ENCODE results near the gene CST7.

The CST7 gene

GRCh38 chr20:24950836-24951525, 1.9 kb downstream of the CST7 start:
- DNase-seq (ENCODE audit: low read depth in 2 of 2) = no peak

GRCh38 chr20:24951536-24952083, 2.5 kb downstream of the CST7 start:
- DNase-seq (ENCODE audit: low read depth in 2 of 2) = no peak

DNA sequence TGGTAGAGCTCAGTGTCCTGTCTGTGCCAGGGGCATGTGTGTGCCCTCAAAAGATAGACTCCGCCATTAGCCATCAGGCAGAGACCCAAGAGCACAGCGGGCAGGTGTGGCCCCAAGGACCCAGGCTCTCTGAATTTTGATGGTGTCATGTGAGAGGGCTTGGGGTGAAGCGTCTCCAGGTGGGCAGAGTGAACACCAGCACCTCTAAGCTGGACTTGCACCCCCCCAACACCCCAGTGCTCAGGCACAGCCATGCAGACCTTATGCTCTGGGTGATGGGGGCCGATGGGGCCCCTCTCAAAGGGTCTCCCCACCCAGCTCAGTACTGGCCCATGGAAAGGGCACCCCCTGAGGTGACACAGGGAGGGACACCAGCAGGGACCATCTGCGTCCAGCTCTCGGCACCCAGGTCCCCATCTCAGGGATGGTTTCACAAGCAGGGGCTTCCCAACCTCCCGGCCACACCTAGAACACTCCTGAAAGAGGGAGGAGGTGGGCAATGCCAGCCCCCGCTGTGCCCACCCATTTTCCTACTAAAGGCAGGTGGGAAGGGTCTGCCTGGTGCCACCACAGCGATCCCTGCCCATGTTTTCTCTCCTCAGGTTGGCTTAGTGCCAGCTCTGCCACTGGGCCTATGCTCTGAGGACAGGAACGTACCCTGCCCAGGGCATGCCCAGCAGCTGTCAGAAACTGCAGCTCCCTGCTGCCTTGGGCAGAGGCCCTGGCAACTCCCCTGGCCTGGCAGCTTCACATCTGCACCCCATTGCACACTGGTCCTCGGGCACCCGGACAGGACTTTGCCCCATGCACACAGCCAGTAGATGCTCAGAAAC, 3.5 kb downstream of the CST7 start:
- DNase-seq (ENCODE audit: low read depth in 2 of 2) = no peak

- no peak for DNase-seq (ENCODE audit: low read depth in 2 of 2)
Observed at GRCh38 chr20:24953209-24953575, 4.1 kb downstream of the CST7 start.

GRCh38 chr20:24953621-24954133, 4.6 kb downstream of the CST7 start:
- DNase-seq (ENCODE audit: low read depth in 2 of 2) = no peak

- DNase-seq (ENCODE audit: low read depth in 2 of 2) = no peak
Observed at GRCh38 chr20:24954151-24954550, 5.1 kb downstream of the CST7 start.

GRCh38 chr20:24954566-24954965, 5.5 kb downstream of the CST7 start:
- no peak for DNase-seq (ENCODE audit: low read depth in 2 of 2)

DNA sequence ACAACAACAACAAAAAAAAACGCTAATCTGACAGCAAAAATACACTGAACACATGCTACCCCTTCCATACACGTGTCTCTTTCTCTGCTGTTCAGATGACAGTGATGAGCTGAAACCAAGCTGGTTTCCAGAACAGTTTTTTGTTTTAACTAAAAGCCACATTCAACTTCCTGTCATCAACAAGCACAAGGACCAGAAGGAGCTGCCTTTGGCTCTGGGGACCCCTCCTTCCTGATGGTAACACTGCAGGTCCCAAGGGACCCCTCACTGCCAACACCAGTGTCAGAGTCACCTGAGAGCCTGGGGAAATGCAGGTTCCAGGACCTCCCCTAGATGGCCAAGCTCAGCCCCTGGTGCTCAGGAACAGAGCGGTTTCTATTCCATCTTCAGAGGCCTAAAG, 6.0 kb downstream of the CST7 start:
- DNase-seq (ENCODE audit: low read depth in 2 of 2) = no peak

DNA sequence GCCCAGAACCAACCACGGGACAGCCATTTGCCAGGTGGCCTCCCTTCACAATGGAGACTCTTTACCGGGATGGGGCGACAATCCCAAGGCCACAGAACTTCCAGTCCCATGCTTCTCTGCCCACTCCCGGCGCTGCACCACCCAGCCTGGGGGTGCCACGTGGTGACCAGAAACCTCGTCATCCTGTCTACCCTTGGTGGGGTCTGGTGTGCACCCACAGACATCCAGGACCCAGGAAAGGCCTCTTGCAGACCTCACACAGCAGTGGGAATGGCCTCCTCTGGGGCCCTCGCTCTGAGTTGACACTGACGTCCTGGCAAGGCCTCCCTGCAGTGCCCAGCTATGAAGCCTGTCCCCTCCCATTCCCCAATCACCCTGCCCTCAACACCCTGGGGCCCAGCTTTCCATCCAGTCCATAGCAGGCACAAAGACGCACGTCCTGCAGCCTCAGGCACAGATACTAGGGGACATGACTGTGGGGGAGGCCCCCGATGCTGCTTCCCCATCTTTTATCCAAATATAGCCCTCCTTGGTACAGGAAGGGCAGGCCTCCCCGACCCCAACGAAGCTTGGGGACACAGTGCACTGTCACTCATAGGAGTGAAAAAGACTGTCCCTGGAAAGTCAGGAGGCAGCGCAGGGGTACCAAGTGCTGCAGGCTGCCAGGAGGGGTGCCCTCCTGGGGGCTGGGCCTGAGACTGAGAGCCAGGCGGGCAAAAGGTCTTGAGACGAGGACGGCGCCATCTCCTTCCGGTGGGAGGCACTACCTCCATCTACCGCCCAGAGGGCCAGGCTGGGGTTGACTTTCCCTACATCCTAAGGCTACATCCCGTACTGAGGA, 7.2 kb downstream of the CST7 start:
- no peak for DNase-seq (ENCODE audit: low read depth in 2 of 2)

DNA sequence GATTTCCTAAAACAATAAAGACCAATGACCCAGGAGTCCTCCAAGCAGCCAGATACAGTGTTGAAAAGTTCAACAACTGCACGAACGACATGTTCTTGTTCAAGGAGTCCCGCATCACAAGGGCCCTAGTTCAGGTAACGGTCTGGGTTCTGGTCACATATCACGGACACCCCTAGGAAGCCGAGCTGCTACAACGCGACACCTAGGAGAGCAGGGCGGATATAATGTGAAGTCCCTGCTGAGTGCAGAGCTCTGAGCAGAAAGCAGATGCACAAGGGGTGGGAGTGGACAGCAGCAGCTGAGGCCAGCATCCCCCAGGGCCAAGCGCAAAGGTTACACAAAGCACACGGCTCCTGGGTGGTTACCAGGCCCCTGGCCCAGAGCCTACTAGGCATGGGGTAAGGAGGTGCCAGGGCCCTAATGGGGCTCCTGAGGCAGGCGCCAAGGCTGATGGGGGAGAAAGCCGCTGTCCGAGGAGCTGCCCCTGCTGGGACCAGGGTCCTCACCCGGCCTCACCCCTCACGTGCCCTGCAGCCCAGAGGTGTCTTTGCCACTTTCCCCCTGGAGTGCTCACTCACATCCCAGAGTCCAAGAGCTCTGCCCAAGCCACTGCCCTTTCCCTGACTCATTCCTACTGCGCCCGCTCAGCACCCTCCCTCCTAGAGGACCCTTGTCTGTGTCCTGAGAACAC, 8.4 kb downstream of the CST7 start:
- no peak for DNase-seq (ENCODE audit: low read depth in 2 of 2)

DNA sequence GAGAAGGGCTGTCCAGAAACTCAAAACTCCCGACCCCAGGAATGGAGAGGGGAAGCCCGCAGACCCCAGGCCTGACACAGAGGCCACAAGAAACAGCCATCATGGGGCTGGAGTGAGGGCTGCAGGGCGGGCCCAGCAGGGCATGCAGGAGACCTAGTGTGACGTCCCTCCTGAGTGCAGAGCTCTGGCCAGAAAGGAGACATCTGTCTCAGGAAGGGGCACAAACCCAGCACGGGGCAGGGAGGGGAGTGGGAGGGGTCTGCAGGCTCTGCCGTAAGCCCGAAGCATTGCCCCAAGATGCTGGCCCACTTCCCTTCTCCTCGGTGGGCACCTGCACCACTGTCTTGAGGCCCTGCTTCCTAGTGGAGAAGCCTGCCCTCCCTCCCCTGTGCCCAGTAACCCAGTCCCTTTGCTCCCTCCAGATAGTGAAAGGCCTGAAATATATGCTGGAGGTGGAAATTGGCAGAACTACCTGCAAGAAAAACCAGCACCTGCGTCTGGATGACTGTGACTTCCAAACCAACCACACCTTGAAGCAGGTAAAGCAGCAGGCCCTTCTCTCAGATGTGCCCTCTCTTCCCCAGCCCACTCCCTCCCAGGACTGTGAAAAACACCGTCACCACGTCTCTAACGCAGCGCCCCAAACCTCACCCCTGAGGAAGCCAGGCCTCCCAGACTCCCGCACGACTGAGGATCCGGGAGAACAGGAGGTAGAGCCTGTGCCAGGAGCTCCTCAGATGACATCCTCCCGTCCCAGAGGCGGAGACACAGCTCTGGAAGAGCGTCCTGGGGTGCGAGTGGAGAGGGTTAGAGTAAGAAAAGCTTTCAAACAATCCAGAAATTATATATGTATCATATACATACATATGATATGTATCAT, 9.7 kb downstream of the CST7 start:
- no peak for DNase-seq (ENCODE audit: low read depth in 2 of 2)

DNA sequence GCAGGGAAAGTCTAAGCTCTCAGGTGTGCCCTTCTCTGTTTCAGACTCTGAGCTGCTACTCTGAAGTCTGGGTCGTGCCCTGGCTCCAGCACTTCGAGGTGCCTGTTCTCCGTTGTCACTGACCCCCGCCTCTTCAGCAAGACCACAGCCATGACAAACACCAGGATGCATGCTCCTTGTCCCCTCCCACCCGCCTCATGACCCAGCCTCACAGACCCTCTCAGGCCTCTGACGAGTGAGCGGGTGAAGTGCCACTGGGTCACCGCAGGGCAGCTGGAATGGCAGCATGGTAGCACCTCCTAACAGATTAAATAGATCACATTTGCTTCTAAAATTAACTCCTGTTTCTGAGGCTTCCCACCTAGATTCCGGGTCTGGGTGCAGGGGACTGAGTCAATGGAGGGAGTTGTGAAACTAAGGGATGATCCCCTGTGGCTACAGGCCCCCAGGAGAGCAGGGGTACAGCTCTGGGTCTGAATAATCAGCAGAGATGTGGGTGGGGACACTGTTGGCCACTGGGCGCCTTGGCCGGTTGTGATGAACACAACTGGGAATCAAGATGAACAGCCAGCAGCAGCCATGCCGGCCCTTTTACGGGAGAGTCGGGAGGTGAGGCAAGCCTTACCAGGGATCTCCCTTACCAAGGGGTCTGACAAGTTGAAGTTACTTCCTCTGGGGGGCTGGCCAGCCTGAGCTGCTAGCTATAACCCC, 10.7 kb downstream of the CST7 start:
- DNase-seq (ENCODE audit: low read depth in 2 of 2) = no peak

- DNase-seq (ENCODE audit: low read depth in 2 of 2) = no peak
Observed at GRCh38 chr20:24960302-24960801, 11.3 kb downstream of the CST7 start.

- DNase-seq (ENCODE audit: low read depth in 2 of 2) = no peak
Observed at GRCh38 chr20:24960861-24961260, 11.8 kb downstream of the CST7 start.

- no peak for DNase-seq (ENCODE audit: low read depth in 2 of 2)
Observed at GRCh38 chr20:24961384-24962181, 12.5 kb downstream of the CST7 start.

- DNase-seq (ENCODE audit: low read depth in 2 of 2) = no peak
Observed at GRCh38 chr20:24962182-24962492, 13.1 kb downstream of the CST7 start.

DNA sequence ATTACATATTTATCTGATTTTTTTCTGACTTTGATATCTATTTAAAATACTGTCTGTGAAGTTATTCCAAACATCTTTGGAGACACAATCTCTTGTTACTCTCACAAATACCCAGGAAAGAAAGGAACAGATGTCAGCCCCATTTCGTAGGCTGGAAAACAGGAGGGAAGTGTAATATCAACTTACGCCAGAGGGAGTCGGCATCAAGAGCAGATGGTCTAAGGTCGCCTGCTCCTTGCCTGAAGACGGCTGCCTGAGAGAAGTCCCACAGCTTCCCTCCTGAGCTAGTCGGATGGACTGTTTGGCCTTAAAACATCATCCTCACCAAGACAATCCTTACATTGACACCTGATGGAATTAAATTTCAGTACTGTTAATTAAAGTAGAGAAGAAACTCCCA, 13.4 kb downstream of the CST7 start:
- DNase-seq (ENCODE audit: low read depth in 2 of 2) = no peak

DNA sequence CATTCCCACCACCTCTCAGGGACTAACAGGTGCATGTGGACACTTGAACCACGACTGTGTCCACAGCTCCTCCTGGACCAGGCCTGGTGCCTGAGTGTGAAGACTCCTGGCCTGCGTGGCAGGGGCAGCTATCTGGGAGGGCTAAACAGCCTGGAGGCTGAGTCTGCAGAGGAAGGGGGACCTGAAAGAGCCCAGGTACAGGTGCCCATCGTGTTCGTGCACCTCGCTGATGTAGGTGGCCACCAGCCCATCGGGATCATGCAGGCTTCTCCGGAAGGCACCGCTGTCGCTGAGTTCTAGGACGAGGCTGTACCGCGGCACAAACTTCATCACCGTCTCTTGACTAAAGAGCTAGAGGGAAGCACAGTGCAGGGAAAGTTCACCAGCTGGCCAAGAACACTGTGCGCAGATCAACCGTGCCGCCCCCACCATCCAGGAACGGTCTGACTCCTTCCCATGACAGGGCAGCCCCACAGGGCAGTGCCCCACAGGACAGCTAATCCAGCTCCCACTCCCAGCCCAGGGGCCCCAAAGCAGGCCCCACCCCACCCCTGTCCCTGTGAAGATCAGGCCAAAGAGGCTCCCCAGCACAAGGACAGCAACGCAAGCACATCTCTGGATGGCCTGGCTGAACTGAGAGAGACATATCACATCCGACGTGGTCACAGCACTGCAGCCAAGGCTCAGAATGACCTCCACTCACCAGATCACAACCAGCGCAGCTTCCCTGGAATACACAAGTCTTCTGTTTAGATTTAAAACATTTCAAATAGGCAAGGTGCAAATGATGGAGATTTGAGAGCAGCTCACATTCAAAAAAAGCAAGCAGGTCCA, 14.8 kb downstream of the CST7 start:
- no peak for DNase-seq (ENCODE audit: low read depth in 2 of 2)
